Parathyroid adenoma (tissue), 2 donors: Measurements from ENCODE around the gene MARCHF9.
A peak's percentile ranks its signal among the peaks of the same experiment; 100 is the strongest.

Experiments
- H2AFZ ChIP-seq: fragments of 300-600 bp; sonication (generic); one replicate; pipeline ENCODE4 v1.7.0; 2017; ENCODE audit warnings: antibody characterized with exemption, mild to moderate bottlenecking
- H3K27ac ChIP-seq: fragments of 300-600 bp; sonication (generic); one replicate; pipeline ENCODE4 v1.7.0; 2017
- H3K27me3 ChIP-seq: fragments of 300-600 bp; sonication (generic); one replicate; pipeline ENCODE4 v1.7.0; 2017; ENCODE audit warnings: low read length; ENCODE audit not compliant: control insufficient read depth, insufficient read depth
- H3K36me3 ChIP-seq: fragments of 300-600 bp; sonication (generic); one replicate; pipeline ENCODE4 v1.7.0; 2017; ENCODE audit warnings: low read length; ENCODE audit not compliant: control insufficient read depth, insufficient read depth
- H3K4me1 ChIP-seq: fragments of 300-600 bp; sonication (generic); one replicate; pipeline ENCODE4 v1.7.0; 2017; ENCODE audit warnings: control low read depth
- H3K4me2 ChIP-seq: fragments of 300-600 bp; sonication (generic); one replicate; pipeline ENCODE4 v1.7.0; 2017; ENCODE audit warnings: low read length
- H3K4me3 ChIP-seq: fragments of 300-600 bp; sonication (generic); one replicate; pipeline ENCODE4 v1.7.0; 2017; ENCODE audit warnings: low read depth, low read length
- H3K79me2 ChIP-seq: fragments of 300-600 bp; sonication (generic); one replicate; pipeline ENCODE4 v1.7.0; 2017; ENCODE audit warnings: control low read depth
- H3K9ac ChIP-seq: fragments of 300-600 bp; sonication (generic); one replicate; pipeline ENCODE4 v1.7.0; 2017; ENCODE audit warnings: mild to moderate bottlenecking
- H3K9me3 ChIP-seq: fragments of 300-600 bp; sonication (generic); one replicate; pipeline ENCODE4 v1.7.0; 2017; ENCODE audit warnings: low read length; ENCODE audit not compliant: control insufficient read depth
- TF ChIP-seq, protein P1 (sequence below): fragments of 300-600 bp; sonication (generic); IDR thresholded peaks from one replicate; pipeline ENCODE4 v1.7.0; 2017; ENCODE audit warnings: antibody characterized with exemption, mild to moderate bottlenecking
- donor health status: primary hyperparathyroidism.

Gene MARCHF9

DNA sequence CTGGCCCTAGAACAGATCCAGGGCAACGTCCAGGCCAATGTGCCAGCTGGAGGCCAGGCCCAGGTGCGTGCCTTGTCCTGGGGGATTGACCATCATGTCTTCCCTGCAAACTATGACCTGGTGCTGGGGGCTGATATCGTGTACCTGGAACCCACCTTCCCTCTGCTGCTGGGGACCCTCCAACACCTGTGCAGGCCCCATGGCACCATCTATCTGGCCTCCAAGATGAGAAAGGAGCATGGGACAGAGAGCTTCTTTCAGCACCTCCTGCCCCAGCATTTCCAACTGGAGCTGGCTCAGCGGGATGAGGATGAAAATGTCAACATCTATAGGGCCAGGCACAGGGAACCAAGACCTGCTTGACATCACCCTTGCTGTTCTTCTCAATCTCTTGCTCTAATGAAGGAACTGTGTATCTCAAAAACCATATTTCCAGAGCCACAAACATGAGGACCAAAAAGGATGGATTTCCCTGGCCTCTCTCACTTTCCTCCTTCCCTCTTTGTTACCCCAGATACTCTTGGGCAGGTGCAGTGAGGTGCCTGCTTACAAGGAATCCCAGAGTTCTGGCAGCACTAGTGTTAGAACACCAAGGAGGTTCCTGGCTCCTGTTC is 25.5 kb downstream of the MARCHF9 start:
- Histone ChIP-seq H3K9ac (no peak overlapping the region), H3K4me1 (peaks cover 9% of the 10 kb centered on the region), H3K27me3 (no peaks in the 10 kb centered on the region), H3K4me3 (no peak overlapping the region), H3K27ac (no peak overlapping the region), H2AFZ (no peak overlapping the region), H3K36me3 (no peaks in the 10 kb centered on the region), H3K4me2 (no peak overlapping the region), H3K9me3 (no peaks in the 10 kb centered on the region), H3K79me2 (peaks cover 14% of the 10 kb centered on the region)
- TF ChIP-seq, protein P1, sequence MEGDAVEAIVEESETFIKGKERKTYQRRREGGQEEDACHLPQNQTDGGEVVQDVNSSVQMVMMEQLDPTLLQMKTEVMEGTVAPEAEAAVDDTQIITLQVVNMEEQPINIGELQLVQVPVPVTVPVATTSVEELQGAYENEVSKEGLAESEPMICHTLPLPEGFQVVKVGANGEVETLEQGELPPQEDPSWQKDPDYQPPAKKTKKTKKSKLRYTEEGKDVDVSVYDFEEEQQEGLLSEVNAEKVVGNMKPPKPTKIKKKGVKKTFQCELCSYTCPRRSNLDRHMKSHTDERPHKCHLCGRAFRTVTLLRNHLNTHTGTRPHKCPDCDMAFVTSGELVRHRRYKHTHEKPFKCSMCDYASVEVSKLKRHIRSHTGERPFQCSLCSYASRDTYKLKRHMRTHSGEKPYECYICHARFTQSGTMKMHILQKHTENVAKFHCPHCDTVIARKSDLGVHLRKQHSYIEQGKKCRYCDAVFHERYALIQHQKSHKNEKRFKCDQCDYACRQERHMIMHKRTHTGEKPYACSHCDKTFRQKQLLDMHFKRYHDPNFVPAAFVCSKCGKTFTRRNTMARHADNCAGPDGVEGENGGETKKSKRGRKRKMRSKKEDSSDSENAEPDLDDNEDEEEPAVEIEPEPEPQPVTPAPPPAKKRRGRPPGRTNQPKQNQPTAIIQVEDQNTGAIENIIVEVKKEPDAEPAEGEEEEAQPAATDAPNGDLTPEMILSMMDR: no peak

DNA sequence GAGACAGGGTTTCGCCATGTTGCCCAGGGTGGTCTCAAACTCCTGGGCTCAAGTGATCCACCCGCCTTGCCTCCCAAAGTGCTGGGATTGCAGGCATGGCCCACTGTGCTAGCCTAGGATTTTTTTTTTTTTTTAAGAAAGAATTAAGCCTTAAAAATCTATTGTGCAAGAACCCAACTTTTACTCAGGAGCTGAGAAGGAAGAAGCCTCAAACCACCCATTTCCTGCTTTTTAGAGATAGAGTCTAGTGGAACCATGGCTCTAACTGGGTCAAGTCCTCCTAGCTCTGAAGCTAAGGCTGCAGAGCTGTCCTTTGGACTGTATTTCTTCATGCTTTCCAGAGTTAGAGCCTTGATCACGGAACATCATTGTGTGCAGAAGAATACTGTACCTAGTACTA is 26.3 kb downstream of the MARCHF9 start:
- Histone ChIP-seq H3K27ac (no peak overlapping the region), H3K9ac (no peak overlapping the region), H3K27me3 (no peaks in the 10 kb centered on the region), H2AFZ (no peak overlapping the region), H3K9me3 (no peaks in the 10 kb centered on the region), H3K4me2 (no peak overlapping the region), H3K4me1 (peaks cover 9% of the 10 kb centered on the region), H3K4me3 (no peak overlapping the region), H3K36me3 (no peaks in the 10 kb centered on the region), H3K79me2 (peaks cover 14% of the 10 kb centered on the region)
- TF ChIP-seq, protein P1: no peak

DNA sequence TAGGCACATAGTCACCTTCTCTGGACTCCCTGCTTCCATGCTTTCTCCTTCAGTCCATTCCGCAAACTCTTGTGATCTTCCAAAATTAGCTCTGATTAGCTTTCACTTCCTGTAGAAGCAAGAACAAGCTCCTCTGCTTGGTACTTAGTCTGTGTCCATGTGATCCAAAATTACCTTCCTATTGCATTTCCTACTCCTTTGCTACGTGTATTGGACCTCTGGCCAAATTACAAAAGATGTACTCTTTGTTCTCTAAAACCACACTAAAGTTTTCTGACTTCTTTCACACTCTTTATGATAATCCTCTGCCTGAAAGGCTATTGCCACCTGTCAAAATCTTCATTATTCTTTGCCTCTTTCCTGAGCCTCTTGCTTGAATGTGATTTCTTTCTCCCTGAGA is 26.9 kb downstream of the MARCHF9 start:
- H3K9me3 ChIP-seq: no peaks in the 10 kb centered on the region
- peaks cover 14% of the 10 kb centered on the region for H3K79me2 ChIP-seq
- peaks cover 9% of the 10 kb centered on the region for H3K4me1 ChIP-seq
- H3K4me3 ChIP-seq: no peak overlapping the region
- H3K4me2 ChIP-seq: no peak overlapping the region
- H2AFZ ChIP-seq: no peak overlapping the region
- H3K27ac ChIP-seq: no peak overlapping the region
- H3K36me3 ChIP-seq: no peaks in the 10 kb centered on the region
- TF ChIP-seq, protein P1: no peak
- H3K9ac ChIP-seq: no peak overlapping the region
- H3K27me3 ChIP-seq: no peaks in the 10 kb centered on the region

DNA sequence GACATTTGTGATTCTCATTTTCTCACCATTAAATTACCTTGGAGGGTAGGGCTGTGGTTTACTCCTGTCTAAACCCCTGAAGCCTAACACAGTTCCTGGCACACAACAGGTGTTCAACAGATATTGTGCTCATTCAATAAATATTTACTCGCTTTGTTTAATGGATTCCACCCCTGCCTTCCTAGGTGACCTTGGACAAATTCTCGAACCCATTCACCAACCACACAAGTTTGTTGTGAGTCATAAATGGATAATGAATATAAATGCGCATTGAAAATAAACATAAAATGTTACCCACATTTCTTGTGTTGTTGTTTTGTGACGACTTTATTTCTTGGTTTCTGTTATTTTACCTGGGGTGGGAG is 27.3 kb downstream of the MARCHF9 start:
- Histone ChIP-seq H3K36me3 (no peaks in the 10 kb centered on the region), H3K4me1 (peaks cover 9% of the 10 kb centered on the region), H3K79me2 (peaks cover 14% of the 10 kb centered on the region), H3K9ac (no peak overlapping the region), H3K4me3 (peak overlapping the region; percentile 84), H3K9me3 (no peaks in the 10 kb centered on the region), H3K27ac (peak overlapping the region; percentile 42), H3K4me2 (no peak overlapping the region), H3K27me3 (no peaks in the 10 kb centered on the region), H2AFZ (peak overlapping the region; percentile 92)
- TF ChIP-seq, protein P1: no peak
